Stimulated activated naive CD8-positive, alpha-beta T cell treated with anti-CD3 and anti-CD28 coated beads, Interleukin-15, Interleukin-2, amounts not matched to agents 100 U/mL and 50 U/mL, for 24 hours (primary cell): ENCODE data around the gene PCDH18.
"Not testable (repeated sequence)": the region's sequence is repeated elsewhere in the genome, so short reads cannot be mapped to it uniquely, and the experiment has no call there.

ENCODE experiments used
- ATAC-seq: fragments of 150-1000 bp; cut with Tn5 transposase; one replicate; pipeline ENCODE4 v1.10.0; 2021
- DNase-seq: peaks from one replicate; pipeline ENCODE4 v3.0.0; 2021

The PCDH18 gene

GRCh38 chr4:137531986-137532868, at the start of gene PCDH18:
Gene PCDH18, minus strand, starts transcription at chr4:137532494. Its CDS starts 406 bp downstream, at chr4:137532088.
- ATAC-seq (no peak), DNase-seq (no peak)

GRCh38 chr4:137576446-137576845, 44.2 kb upstream of the PCDH18 start:
- no peak for DNase-seq
- ATAC-seq = no peak

- ATAC-seq (no peak), DNase-seq (no peak)
Observed at GRCh38 chr4:137572647-137573046, 40.4 kb upstream of the PCDH18 start.

- ATAC-seq = no peak
- DNase-seq = no peak
Observed at GRCh38 chr4:137572163-137572562, 39.9 kb upstream of the PCDH18 start.

- DNase-seq = no peak
- no peak for ATAC-seq
Observed at GRCh38 chr4:137559801-137560200, 27.5 kb upstream of the PCDH18 start.

GRCh38 chr4:137558951-137559350, 26.7 kb upstream of the PCDH18 start:
- no peak for ATAC-seq

GRCh38 chr4:137545461-137545861, 13.2 kb upstream of the PCDH18 start:
- no peak for DNase-seq
- ATAC-seq = no peak

More at GRCh38 chr4:137558951-137559350, 26.7 kb upstream of the PCDH18 start:
- no peak for DNase-seq

GRCh38 chr4:137543648-137544047, 11.4 kb upstream of the PCDH18 start:
- DNase-seq (no peak), ATAC-seq (no peak)

- DNase-seq = no peak
- ATAC-seq = no peak
Observed at GRCh38 chr4:137543198-137543597, 10.9 kb upstream of the PCDH18 start.

- DNase-seq = no peak
- ATAC-seq = no peak
Observed at GRCh38 chr4:137541876-137542646, 9.8 kb upstream of the PCDH18 start.

- no peak for DNase-seq
- no peak for ATAC-seq
Observed at GRCh38 chr4:137541181-137541580, 8.9 kb upstream of the PCDH18 start.

- DNase-seq = no peak
- ATAC-seq = no peak
Observed at GRCh38 chr4:137540356-137540755, 8.1 kb upstream of the PCDH18 start.

- DNase-seq (no peak), ATAC-seq (no peak)
Observed at GRCh38 chr4:137538526-137538925, 6.2 kb upstream of the PCDH18 start.

- not testable (repeated sequence) for ATAC-seq, DNase-seq
Observed at GRCh38 chr4:137537807-137538206, 5.5 kb upstream of the PCDH18 start.

- no peak for ATAC-seq
- DNase-seq = no peak
Observed at GRCh38 chr4:137536789-137537561, 4.7 kb upstream of the PCDH18 start.

- no peak for DNase-seq
- no peak for ATAC-seq
Observed at GRCh38 chr4:137535718-137536117, 3.4 kb upstream of the PCDH18 start.

- no peak for ATAC-seq
- DNase-seq = no peak
Observed at GRCh38 chr4:137534516-137534915, 2.2 kb upstream of the PCDH18 start.

GRCh38 chr4:137533855-137534254, 1.6 kb upstream of the PCDH18 start:
- DNase-seq = no peak
- ATAC-seq = no peak

- ATAC-seq (no peak), DNase-seq (no peak)
Observed at GRCh38 chr4:137532869-137533236, 559 bp upstream of the PCDH18 start.

GRCh38 chr4:137531168-137531985, 917 bp downstream of the PCDH18 start:
- DNase-seq = no peak

GRCh38 chr4:137530176-137530575, 2.1 kb downstream of the PCDH18 start:
- ATAC-seq (no peak), DNase-seq (no peak)

More at GRCh38 chr4:137531168-137531985, 917 bp downstream of the PCDH18 start:
- ATAC-seq = no peak

GRCh38 chr4:137529432-137529831, 2.9 kb downstream of the PCDH18 start:
- no peak for DNase-seq
- ATAC-seq = no peak
